ENCODE data around the gene FARP1.

Gene FARP1

GRCh38 chr13:98374750-98375149 lies 231.9 kb downstream of the FARP1 start:
- FAIRE-seq (no peak), DNase-seq (ENCODE audit: insufficient read length, low spot score) (no peak)
- TF ChIP-seq CTCF (IDR thresholded peaks at IDR 0.05; ENCODE audit: insufficient read depth, missing control alignments), result no peak

- FAIRE-seq (no peak), DNase-seq (ENCODE audit: insufficient read length, low spot score) (no peak)
- TF ChIP-seq CTCF (IDR thresholded peaks at IDR 0.05; ENCODE audit: insufficient read depth, missing control alignments), result no peak
These were observed 234.9 kb downstream of the FARP1 start for GRCh38 chr13:98377635-98378378.

GRCh38 chr13:98384739-98385138 lies 241.8 kb downstream of the FARP1 start:
- TF ChIP-seq CTCF (IDR thresholded peaks at IDR 0.05; ENCODE audit: insufficient read depth, missing control alignments), result no peak
- DNase-seq (ENCODE audit: insufficient read length, low spot score) (no peak), FAIRE-seq (no peak)

- no peak for DNase-seq (ENCODE audit: insufficient read length, low spot score)
- TF ChIP-seq CTCF (IDR thresholded peaks at IDR 0.05; ENCODE audit: insufficient read depth, missing control alignments), result no peak
- no peak for FAIRE-seq
These were observed 242.7 kb downstream of the FARP1 start for GRCh38 chr13:98385606-98386005.

- TF ChIP-seq CTCF (IDR thresholded peaks at IDR 0.05; ENCODE audit: insufficient read depth, missing control alignments), result no peak
- FAIRE-seq (no peak), DNase-seq (ENCODE audit: insufficient read length, low spot score) (no peak)
These were observed 243.7 kb downstream of the FARP1 start for GRCh38 chr13:98386637-98387036.

GRCh38 chr13:98389319-98389718 lies 246.4 kb downstream of the FARP1 start:
- FAIRE-seq (no peak), DNase-seq (ENCODE audit: insufficient read length, low spot score) (no peak)
- no peak for TF ChIP-seq CTCF (IDR thresholded peaks at IDR 0.05; ENCODE audit: insufficient read depth, missing control alignments)

- no peak for TF ChIP-seq CTCF (IDR thresholded peaks at IDR 0.05; ENCODE audit: insufficient read depth, missing control alignments)
- DNase-seq (ENCODE audit: insufficient read length, low spot score) (no peak), FAIRE-seq (no peak)
These were observed 247.3 kb downstream of the FARP1 start for GRCh38 chr13:98390086-98390715.
